ENCODE data around the gene TIMM13.
"Not testable (repeated sequence)": the region's sequence is repeated elsewhere in the genome, so short reads cannot be mapped to it uniquely, and the experiment has no call there.

The TIMM13 gene

DNA sequence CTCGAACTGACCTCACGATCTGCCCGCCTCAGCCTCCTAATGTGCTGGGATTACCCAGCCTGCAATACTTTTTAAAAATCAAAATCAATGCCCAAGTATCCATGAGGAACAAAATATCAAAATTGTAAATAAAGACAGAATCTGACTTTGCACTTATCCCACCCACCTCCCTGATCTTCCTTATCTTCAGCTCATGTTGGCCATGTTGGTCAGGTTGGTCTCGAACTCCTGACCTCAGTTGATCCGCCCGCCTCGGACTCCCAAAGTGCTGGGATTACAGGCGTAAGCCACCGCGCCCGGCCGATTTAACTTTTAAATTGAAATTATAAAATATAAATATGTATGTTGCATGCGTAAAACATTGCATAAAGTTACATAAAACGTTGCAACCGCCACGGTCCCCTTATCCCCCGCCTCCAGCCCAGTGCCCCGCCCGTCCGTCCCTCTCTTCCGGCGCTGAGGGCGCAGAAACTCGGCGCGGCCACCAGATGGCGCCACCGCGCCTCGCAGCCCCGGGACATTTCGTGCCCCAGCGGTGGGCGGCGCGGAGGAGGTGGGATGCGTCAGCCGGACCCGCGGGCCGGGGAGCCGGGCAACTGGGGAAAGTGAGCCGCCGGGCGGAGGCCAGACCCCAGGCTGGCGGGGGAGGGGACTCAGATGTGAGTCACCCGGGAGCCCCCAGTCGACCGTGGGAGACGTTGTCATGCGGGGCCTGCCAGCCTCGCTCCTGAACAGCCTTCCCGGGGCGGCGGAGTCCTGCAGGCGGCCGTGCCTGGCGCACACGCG is 47.0 kb upstream of the TIMM13 start:
- ChIA-PET POLR2A (interaction anchor here (6.9 kb wide), 1 partner anchor 105 kb away, joined by 240 read pairs; no protein-coding TSS in a partner anchor), CTCF (interaction anchor here (0.5 to 14.8 kb wide), 22 partner anchors 11 to 163 kb away, joined by 3 to 232 read pairs (median 6); partner anchors contain the start of gene LMNB2)
- no peak for DNase-seq (ENCODE audit: low read depth, low spot score)
- H3K4me3 ChIP-seq (ENCODE audit: low read depth, low read length), result peak overlapping the region; percentile 65
- TF ChIP-seq CTCF (IDR thresholded peaks at IDR 0.05; ENCODE audit: insufficient read depth, low read length, missing control alignments), result peak; percentile 95

DNA sequence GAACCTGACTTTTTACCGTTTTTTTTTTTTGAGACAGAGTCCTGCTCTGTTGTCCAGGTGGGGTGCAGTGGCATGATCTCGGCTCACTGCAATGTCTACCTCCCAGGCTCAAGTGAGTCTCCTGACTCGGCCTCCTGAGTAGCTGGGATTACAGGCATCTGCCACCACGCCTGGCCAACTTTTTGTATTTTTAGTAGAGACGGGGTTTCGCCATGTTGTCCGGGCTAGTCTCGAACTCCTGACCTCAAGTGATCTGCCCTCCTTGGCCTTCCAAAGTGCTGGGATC is 42.5 kb upstream of the TIMM13 start:
- DNase-seq (ENCODE audit: low read depth, low spot score); H3K4me3 ChIP-seq (ENCODE audit: low read depth, low read length): not testable (repeated sequence)
- ChIA-PET CTCF (interaction anchor here (1.7 to 14.8 kb wide), 3 partner anchors 110 to 166 kb away, joined by 6 to 232 read pairs (median 12); no protein-coding TSS in a partner anchor), POLR2A (interaction anchor here (0.7 kb wide), 1 partner anchor 141 kb away, joined by 3 read pairs; no protein-coding TSS in a partner anchor)

DNA sequence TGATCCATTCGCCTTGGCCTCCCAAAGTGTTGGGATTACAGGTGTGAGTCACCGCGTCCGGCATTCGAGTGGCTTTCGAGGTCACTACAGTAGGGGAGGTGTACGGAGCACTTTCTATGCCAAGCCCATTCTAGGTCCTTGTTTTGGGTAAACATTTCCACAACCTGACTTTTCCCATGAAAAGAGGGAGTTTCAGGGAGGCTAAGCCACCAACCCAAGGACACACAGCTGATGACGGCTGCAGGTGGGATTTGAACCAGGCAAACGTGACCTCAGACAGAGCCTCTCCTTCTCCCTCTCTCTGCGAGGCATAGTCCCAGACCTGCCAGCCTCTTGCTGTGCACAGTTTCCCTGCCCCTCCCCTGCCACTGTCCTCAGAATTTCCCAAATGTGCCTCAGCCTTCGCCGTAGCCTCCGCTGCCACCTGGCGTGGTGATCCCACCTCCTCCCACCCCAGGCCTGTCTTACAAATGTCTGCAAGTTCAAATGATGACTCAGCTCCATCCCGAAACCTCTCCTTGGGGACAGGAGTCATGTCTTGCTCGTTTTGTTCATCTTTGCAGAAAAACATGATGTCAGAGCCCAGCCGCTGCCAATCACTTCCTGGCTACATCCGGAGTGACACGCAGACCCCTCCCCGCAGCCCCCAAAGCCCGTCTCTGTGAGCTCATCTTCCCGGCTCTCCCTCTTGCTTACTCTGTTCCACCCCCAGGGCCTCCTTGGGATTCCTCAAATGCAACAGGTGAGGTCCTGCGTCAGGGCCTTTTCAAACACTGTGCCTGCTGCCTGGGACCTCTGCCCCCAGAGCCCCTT is 41.9 kb upstream of the TIMM13 start:
- ChIA-PET POLR2A (interaction anchor here (0.7 kb wide), 1 partner anchor 142 kb away, joined by 3 read pairs; no protein-coding TSS in a partner anchor), CTCF (interaction anchor here (1.7 to 14.8 kb wide), 4 partner anchors 111 to 167 kb away, joined by 5 to 232 read pairs (median 9); no protein-coding TSS in a partner anchor)
- no peak for DNase-seq (ENCODE audit: low read depth, low spot score)
- no peak overlapping the region for H3K4me3 ChIP-seq (ENCODE audit: low read depth, low read length)
- TF ChIP-seq CTCF (IDR thresholded peaks at IDR 0.05; ENCODE audit: insufficient read depth, low read length, missing control alignments), result no peak

DNA sequence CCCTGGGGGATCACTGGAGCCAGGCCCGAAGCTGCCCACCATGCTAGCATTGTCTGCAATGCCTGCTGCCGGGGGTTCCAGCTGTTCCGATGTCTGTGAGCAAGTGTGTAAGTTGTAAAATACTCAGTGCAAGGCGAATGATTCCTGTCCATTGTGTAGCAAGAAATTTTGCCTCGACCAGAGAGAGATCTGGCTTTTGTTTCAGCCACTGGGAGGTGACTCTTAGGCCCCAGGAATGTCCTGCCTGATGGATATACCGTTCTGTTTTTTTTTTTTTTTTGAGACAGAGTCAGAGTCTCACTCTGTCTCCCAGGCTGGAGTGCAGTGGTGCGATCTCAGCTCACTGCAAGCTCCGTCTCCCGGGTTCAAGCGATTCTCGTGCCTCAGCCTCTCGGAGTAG is 41.2 kb upstream of the TIMM13 start:
- ChIA-PET CTCF (interaction anchor here (1.7 to 14.8 kb wide), 3 partner anchors 112 to 168 kb away, joined by 5 to 232 read pairs (median 6); no protein-coding TSS in a partner anchor), POLR2A (no interaction called here)
- DNase-seq (ENCODE audit: low read depth, low spot score), result no peak
- TF ChIP-seq CTCF (IDR thresholded peaks at IDR 0.05; ENCODE audit: insufficient read depth, low read length, missing control alignments), result no peak
- no peak overlapping the region for H3K4me3 ChIP-seq (ENCODE audit: low read depth, low read length)

GRCh38 chr19:2464389-2464788 is 37.0 kb upstream of the TIMM13 start:
- CTCF ChIA-PET, result interaction anchor here (1.1 to 14.8 kb wide), 5 partner anchors 9 to 172 kb away, joined by 3 to 232 read pairs (median 4); no protein-coding TSS in a partner anchor
- no peak for TF ChIP-seq CTCF (IDR thresholded peaks at IDR 0.05; ENCODE audit: insufficient read depth, low read length, missing control alignments)
- POLR2A ChIA-PET, result interaction anchor here (0.9 to 3.4 kb wide), 2 partner anchors 12 kb away, joined by 6 to 37 read pairs; partner anchors contain the start of gene GADD45B

DNA sequence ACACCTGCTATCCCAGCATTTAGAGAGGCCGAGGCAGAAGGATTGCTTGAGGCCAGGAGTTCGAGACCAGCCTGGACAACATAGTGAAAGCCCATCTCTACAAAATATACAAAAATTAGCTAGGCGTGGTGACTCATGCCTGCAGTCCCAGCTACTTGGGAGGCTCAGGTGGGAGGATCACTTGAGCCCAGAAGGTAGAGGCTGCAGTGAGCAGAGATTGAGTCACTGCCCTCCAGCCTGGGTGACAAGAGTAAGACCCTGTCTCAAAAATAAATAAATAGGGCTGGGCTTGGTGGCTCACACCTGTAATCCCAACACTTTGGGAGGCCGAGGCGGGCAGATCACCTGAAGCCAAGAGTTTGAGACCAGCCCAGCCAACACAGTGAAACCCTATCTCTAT is 36.3 kb upstream of the TIMM13 start:
- DNase-seq (ENCODE audit: low read depth, low spot score); H3K4me3 ChIP-seq (ENCODE audit: low read depth, low read length): not testable (repeated sequence)
- ChIA-PET POLR2A (interaction anchor here (1.0 to 3.4 kb wide), 2 partner anchors 13 to 77 kb away, joined by 4 to 37 read pairs; partner anchors contain the start of gene GADD45B), CTCF (interaction anchor here (1.1 to 14.8 kb wide), 7 partner anchors 9 to 173 kb away, joined by 3 to 232 read pairs (median 5); no protein-coding TSS in a partner anchor)

More at GRCh38 chr19:2464389-2464788, 37.0 kb upstream of the TIMM13 start:
- DNase-seq (ENCODE audit: low read depth, low spot score), result no peak
- no peak overlapping the region for H3K4me3 ChIP-seq (ENCODE audit: low read depth, low read length)

Measured in AG04449 (cell line).